ENCODE results near the gene NTN4.

GRCh38 chr12:95723693-95724384 is 66.7 kb downstream of the NTN4 start:
- TF ChIP-seq CTCF (IDR thresholded peaks at IDR 0.05) (no peak), POLR2A (IDR thresholded peaks at IDR 0.05) (no peak)

Data from ovary (tissue), 3 donors.